ENCODE data around the gene PARD3B. TPM values are rescaled to one million over a fixed set of nuclear protein-coding genes. Genes with fewer than 3 reads are reported as not detected.

PARD3B gene
- total RNA-seq, 2 donors from 2014 or later = 15.0 to 17.8 TPM

DNA sequence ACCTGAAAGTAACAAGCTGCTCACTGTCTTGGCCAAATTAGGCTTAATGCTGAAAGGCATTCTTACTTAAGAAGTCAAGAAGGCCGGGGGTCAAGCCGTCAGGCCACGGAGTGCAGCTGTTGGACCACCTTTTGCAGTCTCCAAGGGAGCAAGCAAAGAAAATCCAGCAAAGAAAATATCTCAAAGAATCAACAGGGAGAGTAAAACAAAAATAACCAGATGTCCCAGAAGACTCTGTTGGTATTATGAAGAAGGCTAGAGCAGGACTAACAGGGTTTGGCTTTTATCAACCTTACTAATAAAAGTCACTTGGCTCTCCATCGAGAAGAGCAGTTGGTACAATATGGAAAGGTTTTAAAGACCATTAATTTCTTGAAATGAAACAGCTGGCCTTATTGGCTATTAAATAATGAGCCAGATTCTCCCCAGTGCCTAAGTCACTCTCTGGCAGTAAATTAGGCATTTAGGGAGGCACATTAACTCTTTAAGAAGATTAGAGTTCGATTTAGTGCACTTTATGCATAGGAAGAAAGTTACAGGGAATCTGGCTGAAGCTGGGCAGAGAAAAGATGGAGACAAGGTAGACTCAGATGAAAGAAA is 1026.2 kb downstream of the PARD3B start:
- Histone ChIP-seq H3K27ac (no peak overlapping the region), H3K9me3 (no peaks in the 10 kb centered on the region), H3K27me3 (no peaks in the 10 kb centered on the region), H3K4me1 (no peaks in the 10 kb centered on the region), H3K4me3 (no peak overlapping the region), H3K36me3 (replicated peaks in 1 of 2; ENCODE audit: insufficient read depth in 1 of 2, low read depth in 2 of 2) (no peaks in the 10 kb centered on the region)
- ATAC-seq = no peak
- TF ChIP-seq, protein P1, sequence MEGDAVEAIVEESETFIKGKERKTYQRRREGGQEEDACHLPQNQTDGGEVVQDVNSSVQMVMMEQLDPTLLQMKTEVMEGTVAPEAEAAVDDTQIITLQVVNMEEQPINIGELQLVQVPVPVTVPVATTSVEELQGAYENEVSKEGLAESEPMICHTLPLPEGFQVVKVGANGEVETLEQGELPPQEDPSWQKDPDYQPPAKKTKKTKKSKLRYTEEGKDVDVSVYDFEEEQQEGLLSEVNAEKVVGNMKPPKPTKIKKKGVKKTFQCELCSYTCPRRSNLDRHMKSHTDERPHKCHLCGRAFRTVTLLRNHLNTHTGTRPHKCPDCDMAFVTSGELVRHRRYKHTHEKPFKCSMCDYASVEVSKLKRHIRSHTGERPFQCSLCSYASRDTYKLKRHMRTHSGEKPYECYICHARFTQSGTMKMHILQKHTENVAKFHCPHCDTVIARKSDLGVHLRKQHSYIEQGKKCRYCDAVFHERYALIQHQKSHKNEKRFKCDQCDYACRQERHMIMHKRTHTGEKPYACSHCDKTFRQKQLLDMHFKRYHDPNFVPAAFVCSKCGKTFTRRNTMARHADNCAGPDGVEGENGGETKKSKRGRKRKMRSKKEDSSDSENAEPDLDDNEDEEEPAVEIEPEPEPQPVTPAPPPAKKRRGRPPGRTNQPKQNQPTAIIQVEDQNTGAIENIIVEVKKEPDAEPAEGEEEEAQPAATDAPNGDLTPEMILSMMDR (IDR thresholded peaks at IDR 0.05) = no peak
- TF ChIP-seq POLR2A (IDR thresholded peaks at IDR 0.05) = no peak
- intact Hi-C loops (cut with DNase I) = no loop called here
- WGBS, 2 donors = 73 to 88% methylated on average over 5 of the region's 5 CpGs
- no peak for DNase-seq

DNA sequence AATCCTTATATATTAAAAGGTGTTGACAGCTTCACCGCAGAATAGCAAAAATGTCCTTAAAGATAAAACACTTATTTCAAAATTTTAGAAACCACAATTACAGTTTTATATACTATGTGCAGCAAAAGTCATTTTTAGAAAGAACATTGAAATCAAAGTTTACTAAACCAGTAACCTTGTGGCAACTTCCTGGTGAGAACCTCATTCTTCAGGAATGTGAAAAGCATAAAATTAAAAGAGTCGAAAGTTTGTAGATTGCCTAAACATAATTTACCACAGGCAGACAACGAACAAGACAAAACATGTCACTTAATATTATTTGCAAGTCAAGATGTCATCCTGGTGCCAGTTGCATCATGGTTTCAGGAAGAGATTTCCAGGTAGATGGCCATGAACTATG is 1028.7 kb downstream of the PARD3B start:
- H3K27me3 ChIP-seq = no peaks in the 10 kb centered on the region
- TF ChIP-seq, protein P1 (IDR thresholded peaks at IDR 0.05) = no peak
- TF ChIP-seq POLR2A (IDR thresholded peaks at IDR 0.05) = no peak
- intact Hi-C loops (cut with DNase I) = no loop called here
- no peaks in the 10 kb centered on the region for H3K9me3 ChIP-seq
- ATAC-seq = no peak
- no peaks in the 10 kb centered on the region for H3K36me3 ChIP-seq (replicated peaks in 1 of 2; ENCODE audit: insufficient read depth in 1 of 2, low read depth in 2 of 2)
- DNase-seq = no peak
- H3K27ac ChIP-seq = no peak overlapping the region
- no peaks in the 10 kb centered on the region for H3K4me1 ChIP-seq
- WGBS, 2 donors = 91 to 96% methylated on average over 3 of the region's 3 CpGs
- no peak overlapping the region for H3K4me3 ChIP-seq

DNA sequence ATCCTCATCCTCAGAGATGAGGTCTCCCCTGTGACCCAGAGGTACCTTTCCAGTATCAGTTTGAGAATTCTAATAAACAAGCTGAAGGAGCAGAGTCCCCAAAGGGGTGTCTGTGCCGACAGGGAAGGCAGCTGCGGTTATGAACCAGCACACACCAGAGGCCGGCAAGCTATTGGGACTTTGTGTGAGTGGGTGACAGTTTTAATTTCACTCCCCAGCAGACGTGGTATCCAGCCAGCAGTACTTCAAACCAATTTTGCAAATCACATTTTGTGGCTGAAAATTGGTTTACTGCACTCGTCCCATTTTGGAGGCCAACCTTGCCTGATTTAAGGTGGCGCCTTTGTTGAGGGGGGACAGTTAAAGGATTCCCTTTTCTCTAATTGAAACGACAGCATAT is 1034.1 kb downstream of the PARD3B start:
- no peaks in the 10 kb centered on the region for H3K9me3 ChIP-seq
- no peaks in the 10 kb centered on the region for H3K36me3 ChIP-seq (replicated peaks in 1 of 2; ENCODE audit: insufficient read depth in 1 of 2, low read depth in 2 of 2)
- H3K4me1 ChIP-seq = no peaks in the 10 kb centered on the region
- DNase-seq (no peak), ATAC-seq (no peak)
- TF ChIP-seq, protein P1 (IDR thresholded peaks at IDR 0.05) = no peak
- no peak for TF ChIP-seq POLR2A (IDR thresholded peaks at IDR 0.05)
- no peaks in the 10 kb centered on the region for H3K27me3 ChIP-seq
- intact Hi-C loops (cut with DNase I) = no loop called here
- no peak overlapping the region for H3K27ac ChIP-seq
- 84 to 85% methylated on average over 7 of the region's 7 CpGs for WGBS, 2 donors
- H3K4me3 ChIP-seq = no peak overlapping the region

DNA sequence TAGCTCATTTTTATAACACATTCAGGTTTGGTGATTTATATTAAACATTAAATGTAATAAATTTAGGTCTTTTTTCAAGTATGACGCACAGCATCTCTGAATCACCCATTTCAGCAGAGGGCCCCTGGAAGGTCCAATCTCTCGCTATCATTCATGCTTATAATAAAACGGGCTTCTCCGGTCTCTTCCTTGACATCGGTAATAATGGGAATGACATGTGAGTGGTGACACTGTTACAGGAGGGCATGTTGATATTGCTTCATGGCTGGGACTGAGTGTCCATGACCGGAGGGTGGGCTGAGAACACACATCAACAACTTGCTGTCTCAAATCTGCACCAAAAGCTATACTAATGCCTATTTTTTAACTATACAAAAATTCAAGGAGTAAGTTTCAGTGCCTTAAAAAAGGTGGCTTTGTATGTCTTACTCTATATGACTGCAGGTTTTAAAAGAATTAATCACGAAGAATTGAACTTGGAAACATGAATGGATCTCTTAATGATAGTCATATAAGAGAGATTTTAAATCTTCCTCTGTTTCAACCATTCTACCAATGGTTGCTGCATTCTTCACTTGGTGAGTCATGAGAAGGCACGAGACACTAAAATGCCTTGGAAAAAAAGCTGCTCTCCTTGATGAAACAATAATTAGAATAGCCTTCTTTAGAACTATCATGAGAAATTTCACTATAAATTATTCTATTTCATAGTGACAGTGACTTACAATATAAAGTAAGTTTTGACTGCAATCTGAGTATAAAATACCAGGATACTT is 1035.1 kb downstream of the PARD3B start:
- WGBS, 2 donors = 84 to 88% methylated on average over 8 of the region's 8 CpGs
- ATAC-seq = no peak

More for the DNA sequence above, 1035.1 kb downstream of the PARD3B start:
- Histone ChIP-seq H3K4me3 (no peak overlapping the region), H3K27ac (no peak overlapping the region), H3K4me1 (no peaks in the 10 kb centered on the region), H3K27me3 (no peaks in the 10 kb centered on the region), H3K36me3 (replicated peaks in 1 of 2; ENCODE audit: insufficient read depth in 1 of 2, low read depth in 2 of 2) (no peaks in the 10 kb centered on the region), H3K9me3 (no peaks in the 10 kb centered on the region)
- intact Hi-C loops (cut with DNase I) = no loop called here
- no peak for TF ChIP-seq POLR2A (IDR thresholded peaks at IDR 0.05)
- TF ChIP-seq, protein P1 (IDR thresholded peaks at IDR 0.05) = no peak
- no peak for DNase-seq
